Activated B cell treated with CpG ODN at 0.5 μM for 24 hours (primary cell): ENCODE measurements around the gene PLXNC1. TPM values are rescaled to one million over a fixed set of nuclear protein-coding genes. Genes with fewer than 3 reads are reported as not detected.

Experiments used
- ATAC-seq: fragments of 200-7000 bp; cut with Tn5 transposase; one replicate; pipeline ENCODE4 v1.10.0; 2021; ENCODE audit warnings: low read depth, mild to moderate bottlenecking, moderate library complexity
- CTCF ChIA-PET: fragments of 350-600 bp; sonication (Branson Sonifier 250); formaldehyde crosslinking; loops from one replicate; lab custom pipeline; 2021; ENCODE audit warnings: antibody characterized with exemption; lab: Charles Lee
- POLR2A ChIA-PET: fragments of 350-600 bp; sonication (Branson Sonifier 250); formaldehyde crosslinking; loops from one replicate; lab custom pipeline; 2021; ENCODE audit warnings: antibody characterized with exemption; lab: Charles Lee
- DNase-seq: peaks from one replicate; pipeline ENCODE4 v3.0.0; 2022
- H3K27ac Mint-ChIP-seq: one replicate; pipeline ENCODE4 v1.8.0; 2020; ENCODE audit warnings: mixed read lengths
- H3K27me3 Mint-ChIP-seq: one replicate; pipeline ENCODE4 v1.8.0; 2021; ENCODE audit warnings: mixed read lengths
- H3K36me3 Mint-ChIP-seq: one replicate; pipeline ENCODE4 v1.8.0; 2021; ENCODE audit warnings: low read depth, mixed read lengths
- H3K4me1 Mint-ChIP-seq: one replicate; pipeline ENCODE4 v1.8.0; 2021; ENCODE audit warnings: mixed read lengths
- H3K4me3 Mint-ChIP-seq: one replicate; pipeline ENCODE4 v1.8.0; 2020; ENCODE audit warnings: mild to moderate bottlenecking, mixed read lengths
- H3K9me3 Mint-ChIP-seq: one replicate; pipeline ENCODE4 v1.8.0; 2020; ENCODE audit warnings: mixed read lengths
- CTCF ChIP-seq: fragments of 200-600 bp; IDR thresholded peaks from one replicate; pipeline ENCODE4 v1.8.0; 2022; ENCODE audit warnings: antibody characterized with exemption, mild to moderate bottlenecking
- intact Hi-C: fragments of 100-400 bp; cut with micrococcal nuclease; formaldehyde crosslinking; loops from one replicate; pipeline ENCODE4 v1.15.1; 2024
- total RNA-seq: library from RNA; stranded (reverse); gene quantifications from 2 replicates; pipeline ENCODE4 v1.2.3, GENCODE V29; 2022

The PLXNC1 gene
- total RNA-seq, 1 donor from 2014 or later = 30.9 TPM

GRCh38 chr12:94240171-94240570 is 91.8 kb downstream of the PLXNC1 start:
- intact Hi-C loops = loop anchor here (1.0 to 10.0 kb wide), 5 partner anchors 22 to 92 kb away; partner anchors contain the start of gene PLXNC1
- no peak for DNase-seq
- no peak for TF ChIP-seq CTCF
- Mint-ChIP-seq H3K27ac (peak overlapping the region; percentile 87), H3K4me3 (peak overlapping the region; percentile 69), H3K36me3 (peaks cover 44% of the 10 kb centered on the region), H3K9me3 (no peaks in the 10 kb centered on the region), H3K27me3 (no peaks in the 10 kb centered on the region), H3K4me1 (peaks cover 65% of the 10 kb centered on the region)
- ATAC-seq = peak; percentile 93
- ChIA-PET POLR2A (interaction anchor here (1.0 to 2.8 kb wide), 4 partner anchors 11 to 90 kb away, joined by 3 to 17 read pairs (median 8); no protein-coding TSS in a partner anchor), CTCF (interaction anchor here (1.0 to 1.4 kb wide), 2 partner anchors 14 to 32 kb away, joined by 3 to 4 read pairs; no protein-coding TSS in a partner anchor)

GRCh38 chr12:94242901-94243300 is 94.5 kb downstream of the PLXNC1 start:
- CTCF ChIA-PET = no interaction called here
- no peaks in the 10 kb centered on the region for H3K9me3 Mint-ChIP-seq

GRCh38 chr12:94244165-94245133 is 96.1 kb downstream of the PLXNC1 start:
- peak overlapping the region; percentile 72 for H3K27ac Mint-ChIP-seq
- ATAC-seq (peak; percentile 22), DNase-seq (peak; percentile 28)
- intact Hi-C loops = loop anchor here (10.0 kb wide), 1 partner anchor 50 kb away; no protein-coding TSS in a partner anchor
- ChIA-PET CTCF (no interaction called here), POLR2A (interaction anchor here (0.7 to 1.9 kb wide), 4 partner anchors 8 to 169 kb away, joined by 3 to 6 read pairs (median 5); no protein-coding TSS in a partner anchor)
- H3K4me3 Mint-ChIP-seq = peak overlapping the region; percentile 13
- TF ChIP-seq CTCF = no peak
- peaks cover 66% of the 10 kb centered on the region for H3K4me1 Mint-ChIP-seq
- H3K27me3 Mint-ChIP-seq = no peaks in the 10 kb centered on the region
- H3K36me3 Mint-ChIP-seq = peaks cover 51% of the 10 kb centered on the region
- H3K9me3 Mint-ChIP-seq = no peaks in the 10 kb centered on the region

More at GRCh38 chr12:94242901-94243300, 94.5 kb downstream of the PLXNC1 start:
- H3K27me3 Mint-ChIP-seq = no peaks in the 10 kb centered on the region
- TF ChIP-seq CTCF = no peak
- DNase-seq = no peak
- H3K27ac Mint-ChIP-seq = no peak overlapping the region
- peaks cover 79% of the 10 kb centered on the region for H3K4me1 Mint-ChIP-seq
- POLR2A ChIA-PET = interaction anchor here (1.6 kb wide), 1 partner anchor 35 kb away, joined by 8 read pairs; no protein-coding TSS in a partner anchor
- H3K36me3 Mint-ChIP-seq = peaks cover 44% of the 10 kb centered on the region
- intact Hi-C loops = loop anchor here (10.0 kb wide), 1 partner anchor 52 kb away; no protein-coding TSS in a partner anchor
- no peak overlapping the region for H3K4me3 Mint-ChIP-seq
- no peak for ATAC-seq

GRCh38 chr12:94245631-94246383 is 97.4 kb downstream of the PLXNC1 start:
- H3K4me1 Mint-ChIP-seq = peaks cover 52% of the 10 kb centered on the region
- no peaks in the 10 kb centered on the region for H3K9me3 Mint-ChIP-seq
- H3K4me3 Mint-ChIP-seq = no peak overlapping the region
- CTCF ChIA-PET = interaction anchor here (1.1 kb wide), 1 partner anchor 189 kb away, joined by 4 read pairs; no protein-coding TSS in a partner anchor
- peak overlapping the region; percentile 57 for H3K27ac Mint-ChIP-seq
- POLR2A ChIA-PET = interaction anchor here (0.6 to 1.9 kb wide), 3 partner anchors 17 to 616 kb away, joined by 3 to 6 read pairs (median 4); no protein-coding TSS in a partner anchor
- TF ChIP-seq CTCF = no peak
- intact Hi-C loops = loop anchor here (10.0 kb wide), 1 partner anchor 49 kb away; no protein-coding TSS in a partner anchor
- H3K36me3 Mint-ChIP-seq = peaks cover 48% of the 10 kb centered on the region
- no peaks in the 10 kb centered on the region for H3K27me3 Mint-ChIP-seq
- ATAC-seq (no peak), DNase-seq (no peak)
